SK-N-SH (cell line): ENCODE results near the gene PAOX. TPM values are rescaled to one million over a fixed set of nuclear protein-coding genes. Genes with fewer than 3 reads are reported as not detected.

ENCODE experiments used
- CTCF ChIA-PET: fragments of 300-600, 350-600 bp; formaldehyde crosslinking; extraction: SDS; loops from one replicate; lab custom pipeline; 2021; lab: Yijun Ruan, JAX
- POLR2A ChIA-PET: fragments of 350-600 bp; sonication (Branson Sonifier 250); formaldehyde crosslinking; extraction: SDS; loops from one replicate; lab custom pipeline; 2020; ENCODE audit warnings: antibody characterized with exemption, inconsistent platforms; lab: Yijun Ruan, JAX
- DNase-seq: peaks from one replicate; pipeline ENCODE4 v3.0.0; 2012
- H2AFZ ChIP-seq: fragments of 200-600 bp; sonication (generic); 2 replicates; pipeline ENCODE4 v1.8.1; 2016; ENCODE audit warnings: antibody characterized with exemption, mild to moderate bottlenecking, low read depth
- H3F3A ChIP-seq: fragments of 200-600 bp; sonication (generic); replicated peaks from 2 replicates; pipeline ENCODE3; 2016; ENCODE audit warnings: antibody characterized with exemption, mild to moderate bottlenecking; ENCODE audit not compliant: insufficient read depth
- H3K27ac ChIP-seq, 2 experiments: fragments of 200-500 bp in 1 of 2; fragments of 200-600 bp in 1 of 2; sonication (Bioruptor generic) in 1 of 2; sonication (generic), shearing (Covaris generic) in 1 of 2; 2 replicates each; pipeline versions ENCODE4 v1.5.1 to v1.6.1; 2014 to 2016; ENCODE audit warnings: low read depth in 2 of 2, inconsistent platforms in 1 of 2, low read length in 1 of 2, mild to moderate bottlenecking in 1 of 2, mixed read lengths in 1 of 2
- H3K27me3 ChIP-seq: fragments of 200-600 bp; sonication (generic), shearing (Covaris generic); 2 replicates; pipeline ENCODE4 v1.6.1; 2016; ENCODE audit warnings: mixed run types; ENCODE audit not compliant: insufficient read depth
- H3K36me3 ChIP-seq, 2 experiments: fragments of 200-500 bp in 1 of 2; fragments of 200-600 bp in 1 of 2; sonication (Bioruptor generic) in 1 of 2; sonication (generic) in 1 of 2; replicated peaks in 1 of 2; 2 replicates each; pipeline versions ENCODE3 to v1.5.1; 2014 to 2016; ENCODE audit warnings: low read length in 1 of 2, mild to moderate bottlenecking in 1 of 2; ENCODE audit not compliant: insufficient read depth in 2 of 2, control insufficient read depth in 1 of 2
- H3K4me1 ChIP-seq, 2 experiments: fragments of 200-500 bp in 1 of 2; fragments of 200-600 bp in 1 of 2; sonication (Bioruptor generic) in 1 of 2; sonication (generic), shearing (Covaris generic) in 1 of 2; 2 replicates each; pipeline versions ENCODE4 v1.5.1 to v1.6.1; 2014 to 2016; ENCODE audit warnings: low read depth in 1 of 2, low read length in 1 of 2, mixed run types in 1 of 2; ENCODE audit not compliant: insufficient read depth in 2 of 2, control insufficient read depth in 1 of 2
- H3K4me2 ChIP-seq: fragments of 200-600 bp; sonication (generic), shearing (Covaris generic); 2 replicates; pipeline ENCODE4 v1.6.1; 2017; ENCODE audit warnings: mixed run types
- H3K4me3 ChIP-seq, 2 experiments: fragments of 200-500 bp in 1 of 2; fragments of 200-600 bp in 1 of 2; sonication (Bioruptor generic) in 1 of 2; sonication (generic), shearing (Covaris generic) in 1 of 2; 2 replicates each; pipeline versions ENCODE4 v1.5.1 to v1.8.1; 2014 to 2016; ENCODE audit warnings: low read depth in 2 of 2, inconsistent platforms in 1 of 2, low read length in 1 of 2, mild to moderate bottlenecking in 1 of 2, mixed read lengths in 1 of 2, moderate library complexity in 1 of 2
- H3K79me2 ChIP-seq: fragments of 200-600 bp; sonication (generic); 2 replicates; pipeline ENCODE4 v1.8.1; 2017; ENCODE audit warnings: mild to moderate bottlenecking; ENCODE audit not compliant: insufficient read depth
- H3K9ac ChIP-seq: fragments of 200-600 bp; sonication (generic); 2 replicates; pipeline ENCODE4 v1.6.1; 2017; ENCODE audit warnings: mixed run types
- H3K9me2 ChIP-seq: fragments of 200-600 bp; sonication (generic); 2 replicates; pipeline ENCODE4 v1.6.1; 2017; ENCODE audit warnings: mixed run types
- H3K9me3 ChIP-seq: fragments of 200-600 bp; sonication (generic); 2 replicates; pipeline ENCODE4 v1.6.1; 2017; ENCODE audit warnings: mixed run types, mild to moderate bottlenecking, moderate library complexity
- H4K20me1 ChIP-seq: fragments of 200-600 bp; sonication (generic); 2 replicates; pipeline ENCODE4 v1.6.1; 2017; ENCODE audit warnings: mild to moderate bottlenecking, mixed run types; ENCODE audit not compliant: insufficient read depth
- EP300 ChIP-seq, 2 experiments: IDR thresholded peaks; 2 replicates each; pipeline versions ENCODE4 v1.4.0 to v1.6.1; 2012; ENCODE audit warnings: borderline replicate concordance in 1 of 2, low read depth in 1 of 2, low read length in 1 of 2
- EZH2phosphoT487 ChIP-seq: fragments of 200-600 bp; sonication (generic); IDR thresholded peaks from 2 replicates; pipeline ENCODE4 v1.6.1; 2017; ENCODE audit warnings: low read depth, mixed run types, mild to moderate bottlenecking, antibody characterized with exemption, moderate library complexity, borderline replicate concordance
- FOSL2 ChIP-seq: IDR thresholded peaks from 2 replicates; pipeline ENCODE4 v1.4.0; 2012; ENCODE audit warnings: low read depth, mild to moderate bottlenecking, moderate library complexity, borderline replicate concordance
- FOXM1 ChIP-seq: IDR thresholded peaks from 2 replicates; pipeline ENCODE4 v1.4.0; 2012; ENCODE audit warnings: low read depth, mild to moderate bottlenecking
- GABPA ChIP-seq: IDR thresholded peaks from 2 replicates; pipeline ENCODE4 v1.4.0; 2012; ENCODE audit warnings: low read depth, mild to moderate bottlenecking
- JUND ChIP-seq: IDR thresholded peaks from 2 replicates; pipeline ENCODE4 v1.4.0; 2012
- MEF2A ChIP-seq: IDR thresholded peaks from 2 replicates; pipeline ENCODE4 v1.4.0; 2012; ENCODE audit warnings: low read depth, borderline replicate concordance
- MXI1 ChIP-seq: IDR thresholded peaks from 2 replicates; pipeline ENCODE4 v1.6.1; 2012; ENCODE audit warnings: mild to moderate bottlenecking, low read depth, low read length, improper control_type of control experiment
- NFIC ChIP-seq: IDR thresholded peaks from 2 replicates; pipeline ENCODE4 v1.4.0; 2012; ENCODE audit warnings: borderline replicate concordance
- RCOR1 ChIP-seq: fragments of 150-350 bp; IDR thresholded peaks from 2 replicates; pipeline ENCODE4 v1.6.1; 2017; ENCODE audit warnings: antibody characterized with exemption, low read length
- REST ChIP-seq: IDR thresholded peaks from 2 replicates; pipeline ENCODE4 v1.6.1; 2012; ENCODE audit warnings: mild to moderate bottlenecking, low read depth, low read length, moderate library complexity
- RXRA ChIP-seq: IDR thresholded peaks from 2 replicates; pipeline ENCODE4 v1.4.0; 2012; ENCODE audit warnings: low read depth, mild to moderate bottlenecking, borderline replicate concordance
- SIN3A ChIP-seq: IDR thresholded peaks from 2 replicates; pipeline ENCODE4 v1.6.1; 2012; ENCODE audit warnings: low read depth, mild to moderate bottlenecking, low read length, moderate library complexity, borderline replicate concordance
- TEAD4 ChIP-seq: IDR thresholded peaks from 2 replicates; pipeline ENCODE4 v1.4.0; 2012; ENCODE audit warnings: mild to moderate bottlenecking, borderline replicate concordance; ENCODE audit not compliant: insufficient read depth
- WGBS: methylation state at CpG from one replicate; pipeline ENCODE4 v1.1.6; 2017; ENCODE audit warnings: low lambda C conversion rate; 5-methylcytosine and 5-hydroxymethylcytosine counted together
- polyA plus RNA-seq, 3 experiments: library from polyadenylated mRNA; depleted of rRNA; stranded (reverse); fragments of >200 nt; gene quantifications; 2 replicates each; pipeline ENCODE4 v1.2.3, GENCODE V29; 2012
- TF ChIP-seq, protein P1 (sequence below): IDR thresholded peaks from 2 replicates; pipeline ENCODE4; 2012

The PAOX gene
- polyA plus RNA-seq, 1 of the 3 experiments (the other 2 are of a cell fraction), result 6.2 TPM

- Histone ChIP-seq H3K9me3 (no peaks in the 10 kb centered on the region), H3K27ac (no peak overlapping the region), H3K9me2 (no peaks in the 10 kb centered on the region), H3K79me2 (no peaks in the 10 kb centered on the region), H3K9ac (no peak overlapping the region), H3K4me1 (peaks cover 0 to 30% of the 10 kb centered on the region in 2 experiments; a peak in 1 of 4 replicates), H3F3A (no peaks in the 10 kb centered on the region), H4K20me1 (no peaks in the 10 kb centered on the region), H3K4me3 (no peak overlapping the region), H3K4me2 (no peak overlapping the region), H3K27me3 (no peaks in the 10 kb centered on the region), H2AFZ (no peak overlapping the region), H3K36me3 (peaks cover 0 to 3% of the 10 kb centered on the region in 2 experiments)
- no CpG with 5 or more reads among the region's 14 CpGs for WGBS
- DNase-seq, result no peak
- ChIA-PET POLR2A (no interaction called here), CTCF (interaction anchor here (0.9 to 9.1 kb wide), 2 partner anchors 8 to 26 kb away, joined by 4 to 73 read pairs; partner anchors contain the start of gene PRAP1)
- TF ChIP-seq JUND (no peak), NFIC (no peak), RCOR1 (no peak), FOSL2 (no peak), EZH2phosphoT487 (no peak), REST (no peak), SIN3A (no peak), MEF2A (no peak), EP300 (IDR thresholded peaks at IDR 0.05; ENCODE audit: borderline replicate concordance in 1 of 2, low read depth in 1 of 2, low read length in 1 of 2) (no peak), MXI1 (no peak), TEAD4 (no peak)
Measured at GRCh38 chr10:133354672-133355240, 24.3 kb upstream of the PAOX start.

GRCh38 chr10:133355266-133355665, 23.8 kb upstream of the PAOX start:
- ChIA-PET CTCF (interaction anchor here (0.9 to 9.1 kb wide), 2 partner anchors 8 to 27 kb away, joined by 4 to 73 read pairs; partner anchors contain the start of gene PRAP1), POLR2A (no interaction called here)
- H3K36me3 ChIP-seq, result peaks cover 0 to 3% of the 10 kb centered on the region in 2 experiments
- no peaks in the 10 kb centered on the region for H3K27me3 ChIP-seq
- no peaks in the 10 kb centered on the region for H4K20me1 ChIP-seq
- TF ChIP-seq MEF2A (no peak), MXI1 (no peak), FOXM1 (no peak), GABPA (no peak), RXRA (no peak), SIN3A (no peak)
- TF ChIP-seq, protein P1, sequence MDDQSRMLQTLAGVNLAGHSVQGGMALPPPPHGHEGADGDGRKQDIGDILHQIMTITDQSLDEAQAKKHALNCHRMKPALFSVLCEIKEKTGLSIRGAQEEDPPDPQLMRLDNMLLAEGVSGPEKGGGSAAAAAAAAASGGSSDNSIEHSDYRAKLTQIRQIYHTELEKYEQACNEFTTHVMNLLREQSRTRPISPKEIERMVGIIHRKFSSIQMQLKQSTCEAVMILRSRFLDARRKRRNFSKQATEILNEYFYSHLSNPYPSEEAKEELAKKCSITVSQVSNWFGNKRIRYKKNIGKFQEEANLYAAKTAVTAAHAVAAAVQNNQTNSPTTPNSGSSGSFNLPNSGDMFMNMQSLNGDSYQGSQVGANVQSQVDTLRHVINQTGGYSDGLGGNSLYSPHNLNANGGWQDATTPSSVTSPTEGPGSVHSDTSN, result no peak
- no peak overlapping the region for H3K4me2 ChIP-seq
- H2AFZ ChIP-seq, result no peak overlapping the region
- no peaks in the 10 kb centered on the region for H3K9me3 ChIP-seq
- no peaks in the 10 kb centered on the region for H3K79me2 ChIP-seq
- H3F3A ChIP-seq, result no peaks in the 10 kb centered on the region
- H3K9ac ChIP-seq, result no peak overlapping the region
- H3K27ac ChIP-seq, result no peak overlapping the region
- no peaks in the 10 kb centered on the region for H3K9me2 ChIP-seq
- no peak for DNase-seq
- no peak overlapping the region for H3K4me3 ChIP-seq
- WGBS, result no CpG with 5 or more reads among the region's 6 CpGs
- H3K4me1 ChIP-seq, result peaks cover 0 to 35% of the 10 kb centered on the region in 2 experiments; a peak in 1 of 4 replicates
